GM23248 (cell line): Measurements from ENCODE around the gene PPEF1.

ENCODE experiments used
- EZH2 ChIP-seq: fragments of 200-600 bp; sonication (generic); IDR thresholded peaks from 2 replicates; pipeline ENCODE4 v1.6.1; 2018; ENCODE audit warnings: antibody characterized with exemption, mild to moderate bottlenecking; ENCODE audit not compliant: insufficient read depth, poor library complexity, severe bottlenecking
- EZH2phosphoT487 ChIP-seq: fragments of 200-600 bp; sonication (generic); IDR thresholded peaks from 2 replicates; pipeline ENCODE4 v1.6.1; 2018; ENCODE audit warnings: antibody characterized with exemption, moderate library complexity, mild to moderate bottlenecking, low read depth; ENCODE audit not compliant: insufficient read depth

- TF ChIP-seq EZH2 (no peak), EZH2phosphoT487 (no peak)
Observed at GRCh38 chrX:18682979-18683387, 24.5 kb upstream of the PPEF1 start.
